Measurements from ENCODE around the gene NEMF. TPM values are rescaled to one million over a fixed set of nuclear protein-coding genes. Genes with fewer than 3 reads are reported as not detected.
A peak's percentile ranks its signal among the peaks of the same experiment; 100 is the strongest.
"Not testable (repeated sequence)": the region's sequence is repeated elsewhere in the genome, so short reads cannot be mapped to it uniquely, and the experiment has no call there.

NEMF gene
- total RNA-seq, 2 experiments from 2014 or later = 64.7 to 73.3 TPM

DNA sequence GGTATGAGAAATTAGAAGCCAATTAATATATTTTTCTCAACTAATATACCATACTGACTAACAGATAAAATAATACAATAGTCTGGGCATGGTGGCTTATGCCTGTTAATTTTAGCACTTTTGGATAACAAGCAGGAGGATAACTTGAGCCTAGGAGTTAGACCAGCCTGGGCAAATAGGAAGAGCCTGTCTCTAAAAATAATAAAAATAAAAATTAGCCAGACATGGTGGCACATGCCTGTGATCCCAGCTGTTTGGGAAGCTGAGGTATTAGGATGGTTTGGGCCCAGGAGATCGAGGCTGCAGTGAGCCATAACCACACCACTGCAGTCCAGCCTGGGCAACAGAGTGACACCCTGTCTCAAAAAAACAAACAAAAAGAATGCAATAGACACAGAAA lies 60.0 kb downstream of the NEMF start:
- H3K36me3 Mint-ChIP-seq (ENCODE audit: low read depth) = peaks cover 84% of the 10 kb centered on the region
- H3K27me3 Mint-ChIP-seq = no peaks in the 10 kb centered on the region
- no peak for DNase-seq
- H3K4me1 Mint-ChIP-seq = peaks cover 5% of the 10 kb centered on the region
- POLR2A ChIA-PET = interaction anchor here (1.0 kb wide), 1 partner anchor 17 kb away, joined by 3 read pairs; no protein-coding TSS in a partner anchor
- no peak overlapping the region for H3K27ac Mint-ChIP-seq
- CTCF ChIA-PET = no interaction called here
- no peaks in the 10 kb centered on the region for H3K9me3 Mint-ChIP-seq
- no peak overlapping the region for H3K4me3 Mint-ChIP-seq

DNA sequence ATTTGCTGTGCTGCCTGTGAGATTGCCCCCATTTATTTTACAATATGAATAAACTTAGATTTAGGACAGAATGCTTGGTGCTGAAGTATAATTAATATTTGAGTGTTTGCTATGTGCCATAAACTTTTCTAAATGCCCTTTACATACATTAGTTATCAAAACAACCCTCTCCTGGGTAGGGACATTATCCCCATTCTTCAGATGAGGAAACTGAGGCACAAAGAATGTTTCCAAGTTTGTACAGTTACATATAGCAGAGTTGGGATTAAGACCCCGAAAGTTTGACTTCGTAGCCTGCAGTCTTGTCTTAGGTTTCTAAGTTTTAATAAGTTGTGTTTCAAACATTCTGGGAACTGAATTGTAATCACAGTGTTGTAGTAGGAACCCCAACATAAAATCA lies 66.3 kb downstream of the NEMF start:
- ChIA-PET POLR2A (no interaction called here), CTCF (no interaction called here)
- Mint-ChIP-seq H3K9me3 (no peaks in the 10 kb centered on the region), H3K27me3 (no peaks in the 10 kb centered on the region), H3K36me3 (ENCODE audit: low read depth) (peaks cover 82% of the 10 kb centered on the region), H3K4me3 (no peak overlapping the region), H3K4me1 (peaks cover 5% of the 10 kb centered on the region), H3K27ac (no peak overlapping the region)
- no peak for DNase-seq

DNA sequence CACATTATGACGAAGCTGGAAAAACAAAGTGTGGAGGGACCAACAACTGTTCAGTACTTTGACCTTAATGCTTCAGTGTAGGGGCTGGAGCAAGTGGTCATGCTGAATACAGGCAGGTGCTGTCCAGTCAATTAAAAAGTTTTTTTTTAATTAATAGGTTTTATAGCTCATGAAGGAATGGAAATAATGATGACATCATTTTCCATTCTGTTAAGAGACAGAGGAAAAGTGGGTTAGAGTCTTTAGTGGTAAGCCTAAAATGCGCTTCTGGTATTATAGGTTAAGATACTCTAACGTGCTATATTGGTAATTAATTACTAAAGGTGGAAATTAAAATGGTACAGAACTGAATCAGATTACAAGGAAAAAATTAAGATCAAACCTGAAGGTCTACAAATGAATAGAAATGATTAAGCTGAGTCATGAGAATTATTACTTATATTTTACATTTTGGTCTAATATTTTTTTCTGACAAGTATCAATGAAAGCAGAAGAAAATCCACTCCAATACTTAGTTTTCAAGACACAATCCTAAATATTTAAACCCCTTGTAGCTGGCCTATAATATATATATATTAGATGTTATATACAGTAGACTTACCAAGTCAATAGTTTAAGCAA lies 69.1 kb downstream of the NEMF start:
- no peaks in the 10 kb centered on the region for H3K9me3 Mint-ChIP-seq
- CTCF ChIA-PET = interaction anchor here (1.0 to 1.9 kb wide), 2 partner anchors 15 to 149 kb away, joined by 3 to 9 read pairs; partner anchors contain the start of gene KLHDC2
- POLR2A ChIA-PET = interaction anchor here (4.7 kb wide), 1 partner anchor 14 kb away, joined by 44 read pairs; the partner anchor contains the start of gene KLHDC2
- no peak overlapping the region for H3K27ac Mint-ChIP-seq
- H3K4me1 Mint-ChIP-seq = no peaks in the 10 kb centered on the region
- H3K4me3 Mint-ChIP-seq = no peak overlapping the region
- peaks cover 75% of the 10 kb centered on the region for H3K36me3 Mint-ChIP-seq (ENCODE audit: low read depth)
- DNase-seq = no peak
- H3K27me3 Mint-ChIP-seq = no peaks in the 10 kb centered on the region

DNA sequence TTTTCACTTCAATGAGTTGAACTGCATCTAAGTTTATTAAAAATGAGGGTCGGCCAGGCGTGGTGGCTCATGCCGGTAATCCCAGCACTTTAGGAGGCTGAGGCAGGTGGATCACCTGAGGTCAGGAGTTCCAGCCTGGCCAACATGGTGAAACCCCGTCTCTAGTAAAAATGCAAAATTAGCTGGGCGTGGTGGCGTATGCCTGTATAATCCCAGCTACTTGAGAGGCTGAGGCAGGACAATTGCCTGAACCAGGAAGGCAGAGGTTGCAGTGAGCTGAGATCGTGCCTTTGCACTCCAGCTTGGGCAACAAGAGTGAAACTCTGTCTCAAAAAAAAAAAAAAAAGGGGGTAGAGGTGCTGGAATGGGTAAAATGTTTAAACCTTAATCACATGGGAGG lies 71.5 kb downstream of the NEMF start:
- not testable (repeated sequence) for H3K27me3 Mint-ChIP-seq, H3K27ac Mint-ChIP-seq, H3K9me3 Mint-ChIP-seq, H3K4me1 Mint-ChIP-seq, H3K4me3 Mint-ChIP-seq, DNase-seq
- POLR2A ChIA-PET = interaction anchor here (4.7 kb wide), 1 partner anchor 12 kb away, joined by 44 read pairs; the partner anchor contains the start of gene KLHDC2
- peaks cover 75% of the 10 kb centered on the region for H3K36me3 Mint-ChIP-seq (ENCODE audit: low read depth)
- CTCF ChIA-PET = interaction anchor here (0.8 kb wide), 1 partner anchor 13 kb away, joined by 3 read pairs; the partner anchor contains the start of gene KLHDC2

DNA sequence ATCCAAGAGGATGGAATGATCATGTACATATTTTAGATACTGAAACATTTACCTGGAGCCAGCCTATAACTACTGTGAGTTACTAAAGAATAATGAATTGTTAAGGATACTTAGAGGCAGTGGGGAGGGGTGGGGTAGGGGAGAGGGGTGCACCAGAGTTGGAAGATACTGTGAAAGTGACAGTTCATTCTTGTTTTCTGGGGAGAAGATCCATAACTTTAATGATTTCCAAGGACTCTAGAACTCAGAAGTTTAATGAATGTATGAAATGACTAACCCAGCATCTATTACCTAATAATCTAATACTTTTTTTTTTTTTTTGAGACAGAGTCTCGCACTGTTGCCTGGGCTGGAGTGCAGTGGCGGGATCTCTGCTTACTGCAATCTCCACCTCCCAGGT lies 74.2 kb downstream of the NEMF start:
- ChIA-PET POLR2A (no interaction called here), CTCF (no interaction called here)
- no peaks in the 10 kb centered on the region for H3K27me3 Mint-ChIP-seq
- peaks cover 6% of the 10 kb centered on the region for H3K4me1 Mint-ChIP-seq
- no peak overlapping the region for H3K27ac Mint-ChIP-seq
- no peak for DNase-seq
- peaks cover 69% of the 10 kb centered on the region for H3K36me3 Mint-ChIP-seq (ENCODE audit: low read depth)
- H3K9me3 Mint-ChIP-seq = no peaks in the 10 kb centered on the region
- H3K4me3 Mint-ChIP-seq = no peak overlapping the region

DNA sequence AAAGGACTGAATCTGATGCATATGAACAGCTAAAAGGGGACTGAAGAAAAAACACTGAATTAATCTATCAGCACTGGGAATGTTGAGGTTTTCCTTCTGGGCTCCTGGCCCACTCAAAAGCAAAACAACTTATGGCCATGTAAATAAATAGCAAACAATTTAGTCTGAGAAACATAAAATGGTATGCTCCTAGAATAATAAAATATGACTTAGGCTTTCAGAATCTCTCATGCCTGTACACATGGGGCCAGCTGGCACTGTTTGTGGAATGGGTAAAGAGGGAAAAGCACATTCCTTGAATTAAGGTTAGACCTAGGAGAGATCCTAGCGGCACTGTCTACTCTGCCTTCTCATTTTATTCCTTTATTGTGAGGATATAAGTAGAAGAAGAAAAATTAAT lies 78.5 kb downstream of the NEMF start:
- CTCF ChIA-PET = no interaction called here
- no peaks in the 10 kb centered on the region for H3K9me3 Mint-ChIP-seq
- H3K4me1 Mint-ChIP-seq = peaks cover 24% of the 10 kb centered on the region
- H3K27ac Mint-ChIP-seq = peak overlapping the region; percentile 2
- no peak for DNase-seq
- POLR2A ChIA-PET = interaction anchor here (0.6 kb wide), 1 partner anchor 175 kb away, joined by 3 read pairs; the partner anchor contains the start of gene LRR1
- no peak overlapping the region for H3K4me3 Mint-ChIP-seq
- peaks cover 40% of the 10 kb centered on the region for H3K36me3 Mint-ChIP-seq (ENCODE audit: low read depth)
- no peaks in the 10 kb centered on the region for H3K27me3 Mint-ChIP-seq

DNA sequence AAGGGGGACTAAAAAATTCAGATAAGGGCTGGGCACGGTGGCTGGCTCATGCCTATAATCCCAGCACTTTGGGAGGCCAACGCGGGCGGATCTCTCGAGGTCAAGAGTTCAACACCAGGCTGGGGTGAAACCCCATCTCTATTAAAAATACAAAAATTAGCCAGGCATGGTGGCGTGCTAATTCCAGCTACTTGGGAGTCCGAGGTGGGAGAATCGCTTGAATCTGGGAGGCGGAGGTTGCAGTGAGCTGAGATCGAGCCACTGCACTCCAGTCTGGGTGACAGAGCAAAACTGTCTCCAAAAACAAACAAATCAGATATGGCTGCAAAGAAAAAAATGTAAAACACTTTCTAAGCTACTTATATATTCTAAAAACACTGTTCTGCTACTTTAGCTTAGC lies 80.9 kb downstream of the NEMF start:
- ChIA-PET CTCF (interaction anchor here (1.4 to 2.5 kb wide), 3 partner anchors 8 to 138 kb away, joined by 3 to 7 read pairs (median 7); partner anchors contain the start of gene NEMF), POLR2A (interaction anchor here (0.8 to 7.3 kb wide), 3 partner anchors 43 to 137 kb away, joined by 4 to 59 read pairs (median 8); partner anchors contain the start of gene NEMF)
- Mint-ChIP-seq H3K36me3 (ENCODE audit: low read depth) (peaks cover 26% of the 10 kb centered on the region), H3K4me1 (peaks cover 36% of the 10 kb centered on the region)
- not testable (repeated sequence) for H3K27ac Mint-ChIP-seq, H3K27me3 Mint-ChIP-seq, DNase-seq, H3K4me3 Mint-ChIP-seq, H3K9me3 Mint-ChIP-seq

DNA sequence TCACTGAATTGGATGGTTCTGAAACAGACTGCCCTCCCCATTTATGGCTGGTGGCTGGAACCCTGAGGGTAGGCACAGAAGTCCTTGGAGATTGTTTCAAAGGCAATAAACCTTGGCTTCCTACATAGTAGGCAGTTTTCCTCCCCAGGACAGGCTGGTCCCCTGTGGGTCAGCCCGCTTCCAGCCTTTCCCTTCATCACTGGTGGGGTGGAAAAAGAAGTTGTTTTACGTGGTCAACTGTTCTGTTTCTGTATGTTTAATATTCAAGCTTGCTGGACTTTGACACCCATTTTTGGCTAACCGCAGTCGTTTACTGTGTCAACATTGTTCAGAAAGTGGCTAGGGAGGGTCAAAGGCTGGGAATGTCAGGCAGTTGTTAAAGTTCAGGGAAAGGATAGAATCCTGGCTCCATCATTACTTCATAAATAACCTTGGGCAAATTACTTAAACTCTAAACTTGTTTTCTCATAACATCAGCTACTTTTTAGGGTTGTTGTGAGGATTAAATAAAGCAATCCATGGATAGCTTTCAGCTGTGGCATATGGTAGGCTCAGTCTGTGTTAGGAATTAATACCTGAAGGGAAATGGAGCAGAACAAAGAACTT lies 82.3 kb downstream of the NEMF start:
- peaks cover 34% of the 10 kb centered on the region for H3K4me1 Mint-ChIP-seq
- H3K9me3 Mint-ChIP-seq = no peaks in the 10 kb centered on the region
- H3K4me3 Mint-ChIP-seq = peak overlapping the region; percentile 44
- H3K27ac Mint-ChIP-seq = peak overlapping the region; percentile 47
- CTCF ChIA-PET = interaction anchor here (1.3 to 3.9 kb wide), 6 partner anchors 82 to 184 kb away, joined by 3 to 45 read pairs (median 7); partner anchors contain the start of genes DNAAF2, NEMF and RPS29
- no peak for DNase-seq
- peaks cover 20% of the 10 kb centered on the region for H3K36me3 Mint-ChIP-seq (ENCODE audit: low read depth)
- H3K27me3 Mint-ChIP-seq = no peaks in the 10 kb centered on the region
- POLR2A ChIA-PET = interaction anchor here (0.8 to 7.3 kb wide), 9 partner anchors 12 to 316 kb away, joined by 3 to 99 read pairs (median 47); partner anchors contain the start of genes DNAAF2, KLHDC1, MGAT2 and NEMF

DNA sequence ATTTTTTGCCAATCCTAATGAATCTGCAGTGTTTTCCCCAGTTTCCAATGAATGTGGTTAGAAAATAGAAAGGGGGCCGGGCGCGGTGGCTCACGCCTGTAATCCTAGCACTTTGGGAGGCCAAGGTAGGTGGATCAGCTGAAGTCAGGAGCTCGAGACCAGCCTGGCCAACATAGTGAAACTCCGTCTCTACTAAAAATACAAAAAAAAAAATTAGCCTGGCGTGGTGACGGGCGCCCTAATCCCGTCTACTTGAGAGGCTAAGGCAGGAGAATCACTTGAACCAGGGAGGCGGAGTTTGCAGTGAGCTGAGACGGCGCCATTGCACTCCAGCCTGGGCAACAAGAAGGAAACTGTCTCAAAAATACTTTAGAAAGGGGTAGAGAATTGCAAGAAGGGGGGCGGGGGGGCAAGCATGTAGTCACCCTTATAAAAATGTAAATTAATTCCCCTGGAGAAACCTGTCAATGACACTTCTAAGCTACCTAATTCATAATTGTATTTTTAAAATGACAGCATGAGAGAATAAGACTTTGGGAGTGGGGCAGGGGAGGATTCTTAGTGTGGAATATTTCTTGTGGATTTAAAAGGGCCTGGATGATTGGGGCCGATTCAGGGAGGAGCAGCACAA lies 82.9 kb downstream of the NEMF start:
- ChIA-PET CTCF (interaction anchor here (1.0 to 3.9 kb wide), 9 partner anchors 59 to 308 kb away, joined by 3 to 45 read pairs (median 5); partner anchors contain the start of genes DNAAF2, KLHDC1, NEMF and RPS29), POLR2A (interaction anchor here (0.6 to 7.3 kb wide), 17 partner anchors 12 to 347 kb away, joined by 3 to 99 read pairs (median 21); partner anchors contain the start of genes DNAAF2, KLHDC1, LRR1 and MGAT2)
- no peaks in the 10 kb centered on the region for H3K27me3 Mint-ChIP-seq
- H3K4me1 Mint-ChIP-seq = peaks cover 31% of the 10 kb centered on the region
- H3K4me3 Mint-ChIP-seq = peak overlapping the region; percentile 98
- H3K9me3 Mint-ChIP-seq = no peaks in the 10 kb centered on the region
- peaks cover 14% of the 10 kb centered on the region for H3K36me3 Mint-ChIP-seq (ENCODE audit: low read depth)
- peak overlapping the region; percentile 98 for H3K27ac Mint-ChIP-seq
- DNase-seq = no peak

DNA sequence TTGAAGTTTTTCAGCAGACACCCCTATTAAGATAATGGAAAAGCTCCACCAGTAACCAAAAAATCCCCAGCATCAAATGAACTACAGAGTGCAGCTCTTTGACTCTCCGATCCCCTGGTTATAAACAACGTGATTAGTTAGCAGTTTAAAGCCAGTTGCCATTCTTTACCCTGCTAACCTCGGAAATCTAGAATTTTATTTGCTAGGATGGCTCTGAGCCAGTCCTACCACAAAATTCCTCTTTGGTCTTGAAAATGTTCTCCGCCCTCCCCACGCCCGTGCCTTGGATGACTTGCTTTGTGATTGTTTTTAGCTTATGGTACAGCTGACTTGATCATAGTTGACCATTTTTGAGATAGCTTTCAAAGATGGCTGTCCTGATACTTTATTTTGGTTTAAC lies 83.4 kb downstream of the NEMF start:
- peaks cover 10% of the 10 kb centered on the region for H3K36me3 Mint-ChIP-seq (ENCODE audit: low read depth)
- DNase-seq = no peak

DNA sequence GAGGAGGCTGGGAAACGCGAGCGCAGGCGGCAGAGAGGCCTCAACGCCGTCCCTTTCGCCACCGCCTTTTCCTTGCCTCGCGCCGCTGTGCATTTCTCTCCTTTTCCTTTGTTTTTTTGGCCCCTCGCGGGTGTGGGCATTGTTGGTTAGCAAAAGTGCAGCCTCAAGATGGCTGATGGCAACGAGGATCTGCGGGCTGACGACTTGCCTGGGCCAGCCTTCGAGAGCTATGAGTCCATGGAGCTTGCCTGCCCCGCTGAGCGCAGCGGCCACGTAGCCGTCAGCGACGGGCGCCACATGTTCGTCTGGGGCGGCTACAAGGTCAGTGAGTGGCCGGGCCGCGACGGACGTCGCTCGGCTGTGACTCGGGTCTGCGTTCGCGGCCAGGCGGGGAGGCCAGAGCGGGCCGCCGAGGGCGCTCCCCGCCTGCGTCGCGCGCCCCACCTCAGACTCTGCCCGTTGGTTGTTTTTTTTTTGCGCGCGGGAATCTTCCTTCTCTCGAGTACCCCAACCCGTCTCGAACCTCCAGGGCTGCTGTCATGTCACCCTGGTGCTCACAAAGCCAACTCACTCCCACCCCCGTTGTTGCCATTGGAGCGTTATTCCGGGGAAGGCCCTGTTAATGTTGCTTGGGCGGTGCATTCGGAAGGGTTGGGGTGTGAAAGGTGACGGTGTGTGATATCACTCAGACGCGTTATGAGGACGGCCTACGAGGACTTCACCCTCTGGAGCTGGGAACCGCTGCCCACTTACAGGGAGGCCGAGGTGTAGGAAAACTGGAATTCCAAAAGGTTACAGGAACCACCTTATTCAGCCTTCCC lies 84.1 kb downstream of the NEMF start:
- no peaks in the 10 kb centered on the region for H3K27me3 Mint-ChIP-seq
- peak overlapping the region; percentile 98 for H3K27ac Mint-ChIP-seq
- H3K4me1 Mint-ChIP-seq = peaks cover 37% of the 10 kb centered on the region
- H3K36me3 Mint-ChIP-seq (ENCODE audit: low read depth) = peaks cover 10% of the 10 kb centered on the region
- CTCF ChIA-PET = interaction anchor here (0.7 to 3.9 kb wide), 21 partner anchors 10 to 307 kb away, joined by 3 to 45 read pairs (median 4); partner anchors contain the start of genes DNAAF2, KLHDC1, LRR1 and MGAT2
- peak overlapping the region; percentile 98 for H3K4me3 Mint-ChIP-seq
- DNase-seq = peak; percentile 74
- no peaks in the 10 kb centered on the region for H3K9me3 Mint-ChIP-seq
- POLR2A ChIA-PET = interaction anchor here (0.6 to 7.3 kb wide), 44 partner anchors 8 to 690 kb away, joined by 3 to 99 read pairs (median 5); partner anchors contain the start of genes DNAAF2, KLHDC1, LRR1 and MGAT2

More for the DNA sequence above, 83.4 kb downstream of the NEMF start:
- H3K4me3 Mint-ChIP-seq = peak overlapping the region; percentile 98
- H3K4me1 Mint-ChIP-seq = peaks cover 31% of the 10 kb centered on the region
- CTCF ChIA-PET = interaction anchor here (1.0 to 3.9 kb wide), 11 partner anchors 12 to 308 kb away, joined by 3 to 45 read pairs (median 5); partner anchors contain the start of genes DNAAF2, KLHDC1, NEMF and POLE2
- H3K27ac Mint-ChIP-seq = peak overlapping the region; percentile 98
- H3K27me3 Mint-ChIP-seq = no peaks in the 10 kb centered on the region
- H3K9me3 Mint-ChIP-seq = no peaks in the 10 kb centered on the region
- POLR2A ChIA-PET = interaction anchor here (0.6 to 7.3 kb wide), 25 partner anchors 7 to 347 kb away, joined by 3 to 99 read pairs (median 6); partner anchors contain the start of genes DNAAF2, KLHDC1, LRR1 and MGAT2
